Smooth muscle cell (in vitro differentiated cells): Measurements from ENCODE around the gene CDC25B. TPM values are rescaled to one million over a fixed set of nuclear protein-coding genes. Genes with fewer than 3 reads are reported as not detected.
"Not testable (repeated sequence)": the region's sequence is repeated elsewhere in the genome, so short reads cannot be mapped to it uniquely, and the experiment has no call there.

ENCODE experiments used
- DNase-seq: peaks from one replicate; lab custom pipeline; 2025; ENCODE audit not compliant: unreplicated experiment; lab: John Stamatoyannopoulos, UW
- H2AFZ ChIP-seq: fragments of 200-600 bp; sonication (generic); 2 replicates; pipeline ENCODE4 v1.6.0; 2016; ENCODE audit warnings: antibody characterized with exemption, low read depth, mild to moderate bottlenecking
- H3F3A ChIP-seq: fragments of 200-600 bp; sonication (generic); 2 replicates; pipeline ENCODE4 v1.6.0; 2017; ENCODE audit warnings: antibody characterized with exemption, low read depth
- H3K27ac ChIP-seq: fragments of 200-600 bp; sonication (generic); 2 replicates; pipeline ENCODE4 v1.5.1; 2016; ENCODE audit warnings: low read depth, mild to moderate bottlenecking
- H3K27me3 ChIP-seq: fragments of 200-600 bp; sonication (generic); 2 replicates; pipeline ENCODE4 v1.6.1; 2016; ENCODE audit warnings: low read depth, mild to moderate bottlenecking
- H3K36me3 ChIP-seq: fragments of 200-600 bp; sonication (generic); 2 replicates; pipeline ENCODE4 v1.5.1; 2016; ENCODE audit warnings: low read depth
- H3K4me1 ChIP-seq: fragments of 200-600 bp; sonication (generic); 2 replicates; pipeline ENCODE4 v1.5.1; 2016; ENCODE audit warnings: low read depth
- H3K4me2 ChIP-seq: fragments of 200-600 bp; sonication (generic); 2 replicates; pipeline ENCODE4 v1.6.0; 2016; ENCODE audit warnings: mild to moderate bottlenecking
- H3K4me3 ChIP-seq: fragments of 200-600 bp; sonication (generic); 2 replicates; pipeline ENCODE4 v1.5.1; 2016; ENCODE audit warnings: mild to moderate bottlenecking
- H3K79me2 ChIP-seq: fragments of 200-600 bp; sonication (generic); 2 replicates; pipeline ENCODE4 v1.6.0; 2016; ENCODE audit warnings: low read depth, mild to moderate bottlenecking
- H3K9ac ChIP-seq: fragments of 200-600 bp; sonication (generic); 2 replicates; pipeline ENCODE4 v1.6.0; 2016; ENCODE audit warnings: low read depth
- H3K9me3 ChIP-seq: fragments of 200-600 bp; sonication (generic); replicated peaks from 2 replicates; pipeline ENCODE4 v1.5.1; 2016; ENCODE audit warnings: low read depth
- H4K20me1 ChIP-seq: fragments of 200-600 bp; sonication (generic); 2 replicates; pipeline ENCODE4 v1.6.0; 2016; ENCODE audit warnings: low read depth
- WGBS: methylation state at CpG from one replicate; pipeline ENCODE4 v1.1.7; 2016; ENCODE audit warnings: low lambda C conversion rate; 5-methylcytosine and 5-hydroxymethylcytosine counted together
- polyA plus RNA-seq: library from polyadenylated mRNA; unstranded; fragments of >200 nt; fragmentation: Nextera tagmentation; extraction: Ambion mirVana; gene quantifications from 2 replicates; pipeline ENCODE4 v1.2.1, GENCODE V29; 2016
- total RNA-seq: library from RNA; depleted of rRNA; stranded (reverse); fragments of >200 nt; gene quantifications from 2 replicates; pipeline ENCODE4 v1.2.3, GENCODE V29; 2014
- TF ChIP-seq, protein P1 (sequence below): fragments of 200-600 bp; sonication (generic); IDR thresholded peaks from 2 replicates; pipeline ENCODE4 v1.5.1; 2017; ENCODE audit warnings: borderline replicate concordance, mild to moderate bottlenecking, antibody characterized with exemption; ENCODE audit not compliant: insufficient read depth, poor library complexity, severe bottlenecking

The CDC25B gene
- total and polyA plus RNA-seq, 2 experiments from 2014 or later: 14.7 to 14.8 TPM

- DNase-seq: no peak
- Histone ChIP-seq H3K9me3 (no peaks in the 10 kb centered on the region), H3K27me3 (no peaks in the 10 kb centered on the region), H3K79me2 (peaks cover 2% of the 10 kb centered on the region), H3K4me1 (peaks cover 2% of the 10 kb centered on the region), H3K4me2 (no peak overlapping the region), H3K27ac (no peak overlapping the region), H3K9ac (no peak overlapping the region), H3F3A (no peaks in the 10 kb centered on the region), H2AFZ (no peak overlapping the region), H3K4me3 (no peak overlapping the region), H3K36me3 (no peaks in the 10 kb centered on the region), H4K20me1 (no peaks in the 10 kb centered on the region)
- 91% methylated on average over 4 of the region's 4 CpGs for WGBS
- TF ChIP-seq, protein P1, sequence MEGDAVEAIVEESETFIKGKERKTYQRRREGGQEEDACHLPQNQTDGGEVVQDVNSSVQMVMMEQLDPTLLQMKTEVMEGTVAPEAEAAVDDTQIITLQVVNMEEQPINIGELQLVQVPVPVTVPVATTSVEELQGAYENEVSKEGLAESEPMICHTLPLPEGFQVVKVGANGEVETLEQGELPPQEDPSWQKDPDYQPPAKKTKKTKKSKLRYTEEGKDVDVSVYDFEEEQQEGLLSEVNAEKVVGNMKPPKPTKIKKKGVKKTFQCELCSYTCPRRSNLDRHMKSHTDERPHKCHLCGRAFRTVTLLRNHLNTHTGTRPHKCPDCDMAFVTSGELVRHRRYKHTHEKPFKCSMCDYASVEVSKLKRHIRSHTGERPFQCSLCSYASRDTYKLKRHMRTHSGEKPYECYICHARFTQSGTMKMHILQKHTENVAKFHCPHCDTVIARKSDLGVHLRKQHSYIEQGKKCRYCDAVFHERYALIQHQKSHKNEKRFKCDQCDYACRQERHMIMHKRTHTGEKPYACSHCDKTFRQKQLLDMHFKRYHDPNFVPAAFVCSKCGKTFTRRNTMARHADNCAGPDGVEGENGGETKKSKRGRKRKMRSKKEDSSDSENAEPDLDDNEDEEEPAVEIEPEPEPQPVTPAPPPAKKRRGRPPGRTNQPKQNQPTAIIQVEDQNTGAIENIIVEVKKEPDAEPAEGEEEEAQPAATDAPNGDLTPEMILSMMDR: no peak
These were observed 30.3 kb downstream of the CDC25B start for GRCh38 chr20:3826420-3826819.

DNA sequence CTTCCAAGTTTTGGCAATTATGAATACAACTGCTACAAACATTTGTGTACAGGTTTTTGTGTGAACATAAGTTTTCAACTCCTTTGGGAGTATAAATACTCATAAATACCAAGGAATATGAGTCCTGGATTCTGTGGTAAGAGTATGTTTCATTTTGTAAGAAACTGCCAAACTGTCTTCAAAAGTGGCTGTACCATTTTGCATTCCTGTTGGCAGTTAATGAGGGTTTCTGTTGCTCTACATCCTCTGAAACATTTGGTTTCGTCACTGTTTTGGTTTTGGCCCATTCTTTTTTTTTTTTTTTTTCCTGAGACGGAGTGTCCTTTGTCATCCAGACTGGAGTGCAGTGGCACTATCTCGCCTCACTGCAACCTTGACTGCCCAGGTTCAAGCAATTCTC lies 32.7 kb downstream of the CDC25B start:
- no peak overlapping the region for H3K9ac ChIP-seq
- no peak for DNase-seq
- no peak overlapping the region for H2AFZ ChIP-seq
- H3K4me2 ChIP-seq: no peak overlapping the region
- no peaks in the 10 kb centered on the region for H3F3A ChIP-seq
- H3K79me2 ChIP-seq: no peaks in the 10 kb centered on the region
- H3K36me3 ChIP-seq: no peaks in the 10 kb centered on the region
- H3K4me1 ChIP-seq: no peaks in the 10 kb centered on the region
- TF ChIP-seq, protein P1: no peak
- no peaks in the 10 kb centered on the region for H3K9me3 ChIP-seq
- H4K20me1 ChIP-seq: no peaks in the 10 kb centered on the region
- 100% methylated on average over 3 of the region's 3 CpGs for WGBS
- H3K27me3 ChIP-seq: no peaks in the 10 kb centered on the region
- no peak overlapping the region for H3K4me3 ChIP-seq
- H3K27ac ChIP-seq: no peak overlapping the region

DNA sequence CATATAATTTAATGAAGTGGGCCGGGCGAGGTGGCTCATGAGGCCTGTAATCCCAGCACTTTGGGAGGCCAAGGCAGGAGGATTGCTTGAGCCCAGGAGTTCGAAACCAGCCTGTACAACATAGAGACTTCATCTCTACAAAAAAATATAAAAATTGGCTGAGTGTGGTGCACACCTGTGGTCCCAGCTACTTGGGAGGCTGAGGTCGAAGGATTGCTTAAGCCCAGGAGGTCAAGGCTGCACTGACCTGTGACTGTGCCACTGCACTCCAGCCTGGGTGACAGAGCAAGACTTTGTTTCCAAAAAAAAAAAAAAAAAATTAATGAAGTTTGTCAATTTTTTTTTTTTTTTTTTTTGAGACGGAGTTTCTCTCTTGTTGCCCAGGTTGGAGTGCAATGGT lies 33.8 kb downstream of the CDC25B start:
- H3K27me3 ChIP-seq, H4K20me1 ChIP-seq, H3K36me3 ChIP-seq, H2AFZ ChIP-seq, H3K4me1 ChIP-seq, H3K4me3 ChIP-seq, H3K4me2 ChIP-seq, H3K27ac ChIP-seq, H3K79me2 ChIP-seq, H3F3A ChIP-seq, H3K9me3 ChIP-seq, DNase-seq, H3K9ac ChIP-seq: not testable (repeated sequence)
- WGBS: 98% methylated on average over 5 of the region's 5 CpGs

GRCh38 chr20:3836132-3836531 lies 40.0 kb downstream of the CDC25B start:
- H2AFZ ChIP-seq: no peak overlapping the region
- H3K4me1 ChIP-seq: no peaks in the 10 kb centered on the region
- H3K27me3 ChIP-seq: no peaks in the 10 kb centered on the region
- no peaks in the 10 kb centered on the region for H3K79me2 ChIP-seq
- no peaks in the 10 kb centered on the region for H3F3A ChIP-seq
- no peak for DNase-seq
- H4K20me1 ChIP-seq: no peaks in the 10 kb centered on the region
- no peaks in the 10 kb centered on the region for H3K9me3 ChIP-seq
- no peak overlapping the region for H3K4me3 ChIP-seq
- TF ChIP-seq, protein P1: no peak
- H3K27ac ChIP-seq: no peak overlapping the region
- H3K36me3 ChIP-seq: no peaks in the 10 kb centered on the region
- no peak overlapping the region for H3K9ac ChIP-seq
- 94% methylated on average over 4 of the region's 4 CpGs for WGBS
- no peak overlapping the region for H3K4me2 ChIP-seq
